IMR-90 (cell line): ENCODE data around the gene PEF1. TPM values are rescaled to one million over a fixed set of nuclear protein-coding genes. Genes with fewer than 3 reads are reported as not detected.

Experiments used
- ATAC-seq: fragments of 200-7000 bp; cut with Tn5 transposase; 2 replicates; pipeline ENCODE4 v1.9.1; 2020; ENCODE audit warnings: low read depth, mild to moderate bottlenecking, moderate library complexity
- BruUV-seq: library from RNA; stranded (reverse); fragments of 400-500 nt; replicated peaks from 2 replicates; lab custom pipeline; 2021; lab: Mats Ljungman, UMichigan
- CTCF ChIA-PET: fragments of 300-600 bp; formaldehyde crosslinking; extraction: SDS; loops from one replicate; lab custom pipeline; 2021; ENCODE audit warnings: antibody characterized with exemption; lab: Yijun Ruan, JAX
- POLR2A ChIA-PET: fragments of 300-600 bp; sonication (Branson Sonifier 250); formaldehyde crosslinking; loops from one replicate; lab custom pipeline; 2022; ENCODE audit warnings: antibody characterized with exemption; ENCODE audit not compliant: unreplicated experiment; lab: Charles Lee
- DNase-seq: peaks from one replicate; pipeline ENCODE4 v3.0.0; 2013
- H2AFZ ChIP-seq: replicated peaks from 2 replicates; pipeline ENCODE3; 2013; ENCODE audit warnings: low read length, mild to moderate bottlenecking; ENCODE audit not compliant: poor library complexity
- H2AK5ac ChIP-seq: 2 replicates; pipeline ENCODE4 v1.6.1; 2013; ENCODE audit warnings: low read depth, low read length, inconsistent platforms
- H2AK9ac ChIP-seq: replicated peaks from 2 replicates; pipeline ENCODE3; 2013; ENCODE audit warnings: mild to moderate bottlenecking, low read depth, low read length, moderate library complexity; ENCODE audit not compliant: poor library complexity
- H2BK120ac ChIP-seq: 2 replicates; pipeline ENCODE4 v1.6.1; 2013; ENCODE audit warnings: low read depth, low read length, inconsistent platforms
- H2BK15ac ChIP-seq: 3 replicates; pipeline ENCODE4 v1.6.1; 2013; ENCODE audit warnings: low read depth, low read length, inconsistent platforms
- H2BK20ac ChIP-seq: 2 replicates; pipeline ENCODE4 v1.6.1; 2013; ENCODE audit warnings: low read depth, mild to moderate bottlenecking, inconsistent platforms, low read length, moderate library complexity
- H2BK5ac ChIP-seq: 2 replicates; pipeline ENCODE4 v1.6.1; 2013; ENCODE audit warnings: mild to moderate bottlenecking, low read depth, low read length, inconsistent platforms; ENCODE audit not compliant: poor library complexity, severe bottlenecking
- H3K14ac ChIP-seq: replicated peaks from 2 replicates; pipeline ENCODE4 v1.6.1; 2013; ENCODE audit warnings: low read depth, low read length, inconsistent platforms
- H3K18ac ChIP-seq: 2 replicates; pipeline ENCODE4 v1.6.1; 2013; ENCODE audit warnings: low read depth, low read length, control low read depth
- H3K23ac ChIP-seq: 2 replicates; pipeline ENCODE4 v1.6.1; 2013; ENCODE audit warnings: low read depth, low read length, inconsistent platforms
- H3K27ac ChIP-seq: 2 replicates; pipeline ENCODE4 v1.5.1; 2013; ENCODE audit warnings: mild to moderate bottlenecking, control low read depth, low read length; ENCODE audit not compliant: insufficient read depth
- H3K27me3 ChIP-seq: 2 replicates; pipeline ENCODE4 v1.6.1; 2013; ENCODE audit warnings: low read length; ENCODE audit not compliant: control insufficient read depth, insufficient read depth
- H3K36me3 ChIP-seq: 2 replicates; pipeline ENCODE4 v1.6.1; 2013; ENCODE audit warnings: low read length, mixed read lengths; ENCODE audit not compliant: control insufficient read depth, insufficient read depth
- H3K4ac ChIP-seq: 2 replicates; pipeline ENCODE4 v1.6.1; 2013; ENCODE audit warnings: low read depth, low read length, inconsistent platforms
- H3K4me1 ChIP-seq: 2 replicates; pipeline ENCODE4 v1.6.1; 2013; ENCODE audit warnings: low read length, mixed read lengths; ENCODE audit not compliant: control insufficient read depth, insufficient read depth
- H3K4me2 ChIP-seq: 2 replicates; pipeline ENCODE4 v1.6.1; 2013; ENCODE audit warnings: low read depth, mild to moderate bottlenecking, control low read depth, low read length, moderate library complexity
- H3K4me3 ChIP-seq: 2 replicates; pipeline ENCODE4 v1.5.1; 2013; ENCODE audit warnings: low read depth, mild to moderate bottlenecking, control low read depth, low read length, moderate library complexity; ENCODE audit not compliant: insufficient read depth
- H3K56ac ChIP-seq: 2 replicates; pipeline ENCODE4 v1.6.1; 2013; ENCODE audit warnings: low read length, inconsistent platforms; ENCODE audit not compliant: insufficient read depth; ENCODE audit errors: extremely low read depth
- H3K79me1 ChIP-seq, 2 experiments: 2 replicates each; pipeline ENCODE4 v1.6.1; 2013; ENCODE audit warnings: low read length in 2 of 2, inconsistent platforms in 1 of 2, low read depth in 1 of 2
- H3K9ac ChIP-seq: 2 replicates; pipeline ENCODE4 v1.6.1; 2013; ENCODE audit warnings: low read depth, low read length, control low read depth
- H3K9me1 ChIP-seq: 2 replicates; pipeline ENCODE4 v1.6.1; 2013; ENCODE audit warnings: low read length, inconsistent platforms; ENCODE audit not compliant: insufficient read depth
- H3K9me3 ChIP-seq: 2 replicates; pipeline ENCODE4 v1.6.1; 2013; ENCODE audit warnings: low read length; ENCODE audit not compliant: control insufficient read depth, insufficient read depth
- H4K20me1 ChIP-seq: 2 replicates; pipeline ENCODE4 v1.6.1; 2013; ENCODE audit warnings: low read length, inconsistent platforms; ENCODE audit not compliant: insufficient read depth
- H4K5ac ChIP-seq: 2 replicates; pipeline ENCODE4 v1.6.1; 2013; ENCODE audit warnings: mild to moderate bottlenecking, low read depth, low read length, control low read depth
- H4K8ac ChIP-seq, 2 experiments: 2 replicates each; pipeline ENCODE4 v1.6.1; 2013; ENCODE audit warnings: low read depth in 2 of 2, low read length in 2 of 2, control low read depth in 1 of 2, inconsistent platforms in 1 of 2
- H4K91ac ChIP-seq: 2 replicates; pipeline ENCODE4 v1.6.1; 2013; ENCODE audit warnings: low read depth, low read length, inconsistent platforms; ENCODE audit not compliant: insufficient read depth
- BHLHE40 ChIP-seq: fragments of 150-350 bp; IDR thresholded peaks from 2 replicates; pipeline ENCODE4 v1.6.1; 2016; ENCODE audit warnings: mild to moderate bottlenecking, low read depth, low read length
- CHD1 ChIP-seq: IDR thresholded peaks from 2 replicates; pipeline ENCODE4 v1.6.1; 2012; ENCODE audit warnings: low read depth, low read length, improper control_type of control experiment
- CTCF ChIP-seq: conservative IDR thresholded peaks from 2 replicates; pipeline ENCODE4 v1.5.1; 2012; ENCODE audit warnings: mild to moderate bottlenecking, low read depth, low read length, improper control_type of control experiment
- MAZ ChIP-seq: IDR thresholded peaks from 2 replicates; pipeline ENCODE4 v1.6.1; 2012; ENCODE audit warnings: low read depth, mild to moderate bottlenecking, low read length, improper control_type of control experiment, moderate library complexity, borderline replicate concordance
- MXI1 ChIP-seq: IDR thresholded peaks from 2 replicates; pipeline ENCODE4 v1.6.1; 2012; ENCODE audit warnings: low read depth, mild to moderate bottlenecking, low read length, moderate library complexity, borderline replicate concordance
- NFE2L2 ChIP-seq: fragments of 150-350 bp; IDR thresholded peaks from 2 replicates; pipeline ENCODE4 v1.6.1; 2016; ENCODE audit warnings: low read depth, mild to moderate bottlenecking, low read length
- POLR2A ChIP-seq: IDR thresholded peaks from 2 replicates; pipeline ENCODE4 v1.6.1; 2012; ENCODE audit warnings: mild to moderate bottlenecking, low read depth, low read length
- RCOR1 ChIP-seq: IDR thresholded peaks from 2 replicates; pipeline ENCODE4 v1.6.1; 2012; ENCODE audit warnings: mild to moderate bottlenecking, low read length, improper control_type of control experiment; ENCODE audit not compliant: insufficient replicate concordance
- RFX5 ChIP-seq: IDR thresholded peaks from 2 replicates; pipeline ENCODE4 v1.8.0; 2012; ENCODE audit warnings: low read depth, mild to moderate bottlenecking, low read length, moderate library complexity
- SMC3 ChIP-seq: fragments of 150-350 bp; IDR thresholded peaks from 2 replicates; pipeline ENCODE4 v1.6.1; 2016; ENCODE audit warnings: low read depth, mild to moderate bottlenecking, antibody characterized with exemption, low read length, moderate library complexity
- USF2 ChIP-seq: fragments of 150-350 bp; IDR thresholded peaks from 2 replicates; pipeline ENCODE4 v1.6.1; 2017; ENCODE audit warnings: mild to moderate bottlenecking, antibody characterized with exemption, low read length, low read depth
- WGBS, 2 experiments: methylation state at CpG; one replicate each; pipeline versions ENCODE4 v1.1.5 to v1.1.7; 2013; ENCODE audit warnings: missing lambda C conversion rate in 2 of 2; ENCODE audit not compliant: insufficient read length in 1 of 2; ENCODE audit errors: extremely low coverage in 2 of 2; 5-methylcytosine and 5-hydroxymethylcytosine counted together
- dilution Hi-C: fragments of 300-500 bp; cut with HindIII; formaldehyde crosslinking; loops from one replicate; pipeline ENCODE4 v1.14.3; 2018; ENCODE audit warnings: low sequenced_read_pairs; ENCODE audit not compliant: unreplicated experiment
- in situ Hi-C: fragments of 300-500 bp; cut with MboI; formaldehyde crosslinking; loops from 3 replicates; pipeline ENCODE4 v1.14.3; 2019; ENCODE audit warnings: low sequenced_read_pairs, inconsistent platforms, mixed read lengths
- intact Hi-C: fragments of 100-400 bp; cut with micrococcal nuclease; formaldehyde crosslinking; loops from 2 replicates; pipeline ENCODE4 v1.10.0; 2022
- polyA plus RNA-seq, 3 experiments: library from polyadenylated mRNA; depleted of rRNA; stranded (reverse); fragments of >200 nt; gene quantifications; 2 replicates each; pipeline ENCODE4 v1.2.3, GENCODE V29; 2012; ENCODE audit warnings: low replicate concordance in 1 of 3
- total RNA-seq: library from RNA; depleted of rRNA; stranded (reverse); fragments of >200 nt; gene quantifications from 2 replicates; pipeline ENCODE4 v1.2.3, GENCODE V29; 2012

The PEF1 gene
- total and polyA plus RNA-seq, 2 of the 4 experiments (the other 2 are of a cell fraction) = 84.2 to 104 TPM

- H3K23ac ChIP-seq = no peak overlapping the region
- in situ Hi-C loops = loop anchor here (10.0 kb wide), 1 partner anchor 76 kb away; no protein-coding TSS in a partner anchor
- CTCF ChIA-PET = no interaction called here
- peaks cover 70% of the 10 kb centered on the region for H3K36me3 ChIP-seq
- peaks cover 0 to 3% of the 10 kb centered on the region in 2 experiments; a peak in 1 of 4 replicates for H3K79me1 ChIP-seq
- no peak for TF ChIP-seq NFE2L2
- TF ChIP-seq USF2 = no peak
- TF ChIP-seq POLR2A = no peak
- no peak for TF ChIP-seq BHLHE40
- no peak for TF ChIP-seq MXI1
- no peak for TF ChIP-seq RFX5
- no peak for TF ChIP-seq SMC3
- TF ChIP-seq MAZ = no peak
- TF ChIP-seq CTCF = no peak
- no peak for TF ChIP-seq CHD1
- TF ChIP-seq RCOR1 = no peak
- no peak for DNase-seq
- no peak overlapping the region for H4K8ac ChIP-seq
- H2BK15ac ChIP-seq = no peak overlapping the region
- H2AFZ ChIP-seq = peak overlapping the region; percentile 14
- no peak overlapping the region for H4K5ac ChIP-seq
- H3K9ac ChIP-seq = no peak overlapping the region
- POLR2A ChIA-PET = no interaction called here
- peaks cover 12% of the 10 kb centered on the region for H3K4me1 ChIP-seq
- H2AK5ac ChIP-seq = no peak overlapping the region
- no peak overlapping the region for H2BK5ac ChIP-seq
- no peak overlapping the region for H3K56ac ChIP-seq
- H3K18ac ChIP-seq = no peak overlapping the region
- no peak overlapping the region for H2BK20ac ChIP-seq
- H3K4me2 ChIP-seq = no peak overlapping the region
- no peak overlapping the region for H2BK120ac ChIP-seq
- no peaks in the 10 kb centered on the region for H3K9me3 ChIP-seq
- no peak overlapping the region for H3K4me3 ChIP-seq
- BruUV-seq = no TSS peak
- WGBS, 2 experiments = 93% methylated on average over 4 of the region's 11 CpGs; no CpG with 5 or more reads in 1 of the 2 experiments
- H3K4ac ChIP-seq = no peak overlapping the region
- ATAC-seq = no peak
- H2AK9ac ChIP-seq = no peak overlapping the region
- H3K9me1 ChIP-seq = peaks cover 7% of the 10 kb centered on the region; the same call in 1 of the 2 replicates
- intact Hi-C loops = no loop called here
- H3K27ac ChIP-seq = no peak overlapping the region
- no peak overlapping the region for H3K14ac ChIP-seq
- dilution Hi-C loops = no loop called here
- H4K20me1 ChIP-seq = no peaks in the 10 kb centered on the region
- H4K91ac ChIP-seq = no peak overlapping the region
- H3K27me3 ChIP-seq = no peaks in the 10 kb centered on the region
These were observed 23.7 kb upstream of the PEF1 start for GRCh38 chr1:31668303-31668883.
